Karpas-422 (cell line): ENCODE data around the gene ZNRF3. TPM values are rescaled to one million over a fixed set of nuclear protein-coding genes. Genes with fewer than 3 reads are reported as not detected.

Experiments
- DNase-seq: peaks from one replicate; pipeline ENCODE4 v3.0.0-alpha.2; 2015
- H2AFZ ChIP-seq: fragments of 200-600 bp; sonication (generic); 2 replicates; pipeline ENCODE4 v1.6.1; 2014; ENCODE audit warnings: antibody characterized with exemption, low read length, mixed read lengths
- H3K27ac ChIP-seq: fragments of 200-600 bp; sonication (generic); 2 replicates; pipeline ENCODE4 v1.5.1; 2014; ENCODE audit warnings: mild to moderate bottlenecking, low read length, moderate library complexity
- H3K27me3 ChIP-seq: fragments of 200-600 bp; sonication (generic); 2 replicates; pipeline ENCODE4 v1.6.1; 2014; ENCODE audit warnings: low read length, mixed read lengths
- H3K36me3 ChIP-seq: fragments of 200-600 bp; sonication (generic); 2 replicates; pipeline ENCODE4 v1.6.1; 2014; ENCODE audit warnings: low read length, mixed read lengths; ENCODE audit not compliant: insufficient read depth
- H3K4me1 ChIP-seq: fragments of 200-600 bp; sonication (generic); 2 replicates; pipeline ENCODE4 v1.6.1; 2014; ENCODE audit warnings: mild to moderate bottlenecking, low read length, mixed read lengths
- H3K4me2 ChIP-seq: fragments of 200-600 bp; sonication (generic); 2 replicates; pipeline ENCODE4 v1.6.1; 2014; ENCODE audit warnings: low read length, low read depth, mild to moderate bottlenecking; ENCODE audit not compliant: poor library complexity, severe bottlenecking
- H3K4me3 ChIP-seq: fragments of 200-600 bp; sonication (generic); 2 replicates; pipeline ENCODE4 v1.5.1; 2014; ENCODE audit warnings: mild to moderate bottlenecking, antibody characterized with exemption, low read length, mixed read lengths
- H3K79me2 ChIP-seq: fragments of 200-600 bp; sonication (generic); 2 replicates; pipeline ENCODE4 v1.6.1; 2014; ENCODE audit warnings: mild to moderate bottlenecking, low read length, mixed read lengths
- H3K9ac ChIP-seq: fragments of 200-600 bp; sonication (generic); 2 replicates; pipeline ENCODE4 v1.6.0; 2014; ENCODE audit warnings: low read length
- H3K9me2 ChIP-seq: fragments of 200-600 bp; sonication (generic), shearing (Covaris generic); replicated peaks from 2 replicates; pipeline ENCODE4 v1.6.0; 2014; ENCODE audit warnings: mild to moderate bottlenecking, low read length, moderate library complexity; ENCODE audit not compliant: insufficient read depth
- H3K9me3 ChIP-seq: fragments of 300-700, 200-600 bp; sonication (generic); 2 replicates; pipeline ENCODE4 v1.6.1; 2014; ENCODE audit warnings: low read length, mixed read lengths
- H4K20me1 ChIP-seq: fragments of 200-600 bp; sonication (generic); 2 replicates; pipeline ENCODE4 v1.6.1; 2014; ENCODE audit warnings: mild to moderate bottlenecking, antibody characterized with exemption, low read length, low read depth; ENCODE audit not compliant: insufficient read depth
- total RNA-seq: library from RNA; depleted of rRNA; stranded (reverse); fragments of >200 nt; shearing (Covaris generic); gene quantifications from 2 replicates; pipeline ENCODE4 v1.2.3, GENCODE V29; 2014; ENCODE audit warnings: low replicate concordance

ZNRF3 gene
- total RNA-seq, 1 experiment from 2014 or later = 0.19 TPM

- DNase-seq = no peak
- H3K4me2 ChIP-seq = no peak overlapping the region
- no peaks in the 10 kb centered on the region for H3K79me2 ChIP-seq
- H4K20me1 ChIP-seq = no peaks in the 10 kb centered on the region
- no peak overlapping the region for H3K9ac ChIP-seq
- H3K9me2 ChIP-seq = no peaks in the 10 kb centered on the region
- no peaks in the 10 kb centered on the region for H3K27me3 ChIP-seq
- no peaks in the 10 kb centered on the region for H3K36me3 ChIP-seq
- H3K9me3 ChIP-seq = no peaks in the 10 kb centered on the region
- H3K4me3 ChIP-seq = no peak overlapping the region
- no peak overlapping the region for H2AFZ ChIP-seq
- no peak overlapping the region for H3K27ac ChIP-seq
- H3K4me1 ChIP-seq = no peaks in the 10 kb centered on the region
These were observed 95.8 kb downstream of the ZNRF3 start for GRCh38 chr22:28978863-28979796.

- H3K79me2 ChIP-seq = no peaks in the 10 kb centered on the region
- no peak overlapping the region for H3K4me3 ChIP-seq
- H4K20me1 ChIP-seq = no peaks in the 10 kb centered on the region
- no peaks in the 10 kb centered on the region for H3K9me2 ChIP-seq
- H3K27me3 ChIP-seq = no peaks in the 10 kb centered on the region
- H3K4me2 ChIP-seq = no peak overlapping the region
- DNase-seq = no peak
- H3K27ac ChIP-seq = no peak overlapping the region
- no peak overlapping the region for H2AFZ ChIP-seq
- no peaks in the 10 kb centered on the region for H3K9me3 ChIP-seq
- no peaks in the 10 kb centered on the region for H3K4me1 ChIP-seq
- no peak overlapping the region for H3K9ac ChIP-seq
- H3K36me3 ChIP-seq = no peaks in the 10 kb centered on the region
These were observed 97.0 kb downstream of the ZNRF3 start for GRCh38 chr22:28980326-28980725.

DNA sequence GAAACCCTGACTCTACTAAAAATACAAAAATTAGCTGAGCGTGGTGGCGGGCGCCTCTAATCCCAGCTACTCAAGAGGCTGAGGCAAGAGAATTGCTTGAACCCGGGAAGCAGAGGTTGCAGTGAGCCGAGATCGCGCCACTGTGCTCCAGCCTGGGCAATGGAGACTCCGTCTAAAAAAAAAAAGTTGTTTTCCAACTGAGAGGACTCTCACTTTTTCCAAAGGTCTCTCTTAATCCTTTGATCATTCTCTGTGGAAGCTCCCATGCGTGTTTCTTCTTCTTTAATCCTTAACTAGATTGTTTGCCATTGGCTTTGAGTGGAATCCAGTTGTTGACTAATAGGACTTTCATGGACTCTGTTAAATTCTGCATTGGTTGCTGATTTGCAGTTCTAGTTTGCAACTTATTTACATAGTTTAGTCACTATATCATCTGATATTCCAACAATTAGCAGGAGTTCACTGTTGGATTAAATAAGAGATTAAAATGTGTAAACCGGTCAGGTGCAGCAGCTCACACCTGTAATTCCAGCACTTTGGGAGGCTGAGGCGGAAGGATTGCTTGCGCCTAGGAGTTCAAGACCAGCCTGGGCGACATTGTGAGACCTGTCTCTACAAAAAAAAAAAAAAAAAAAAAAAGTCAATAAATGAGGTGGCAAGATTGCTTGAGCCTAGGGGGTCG is 98.6 kb downstream of the ZNRF3 start:
- Histone ChIP-seq H4K20me1 (no peaks in the 10 kb centered on the region), H3K4me1 (no peaks in the 10 kb centered on the region), H3K36me3 (no peaks in the 10 kb centered on the region), H2AFZ (no peak overlapping the region), H3K9me2 (no peaks in the 10 kb centered on the region), H3K27ac (no peak overlapping the region), H3K79me2 (no peaks in the 10 kb centered on the region), H3K4me2 (no peak overlapping the region), H3K9me3 (no peaks in the 10 kb centered on the region), H3K27me3 (no peaks in the 10 kb centered on the region), H3K4me3 (no peak overlapping the region), H3K9ac (no peak overlapping the region)
- DNase-seq = no peak

DNA sequence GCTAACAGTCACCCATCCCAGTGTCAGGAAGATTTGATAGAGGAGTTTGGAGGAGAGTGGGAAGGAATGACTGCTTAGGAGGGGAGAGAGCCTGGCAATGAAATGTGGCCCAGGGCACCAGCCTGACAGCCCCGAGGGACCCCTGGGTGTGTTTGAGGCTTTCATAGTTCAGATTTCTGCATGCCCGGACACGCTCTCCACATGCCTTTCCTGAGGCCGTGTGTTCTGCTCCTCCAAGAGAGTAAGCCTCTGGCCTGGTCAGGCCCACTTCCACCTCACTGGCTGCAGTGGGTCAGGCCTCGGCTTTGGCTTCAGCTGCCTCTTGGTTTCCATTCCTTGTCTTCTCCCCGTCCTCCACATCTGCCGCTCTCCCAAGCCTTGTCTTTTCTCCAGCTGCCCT is 99.8 kb downstream of the ZNRF3 start:
- no peaks in the 10 kb centered on the region for H4K20me1 ChIP-seq
- no peaks in the 10 kb centered on the region for H3K79me2 ChIP-seq
- no peak overlapping the region for H3K9ac ChIP-seq
- DNase-seq = no peak
- H3K4me3 ChIP-seq = no peak overlapping the region
- H2AFZ ChIP-seq = no peak overlapping the region
- no peaks in the 10 kb centered on the region for H3K27me3 ChIP-seq
- H3K4me2 ChIP-seq = no peak overlapping the region
- H3K4me1 ChIP-seq = no peaks in the 10 kb centered on the region
- H3K9me2 ChIP-seq = no peaks in the 10 kb centered on the region
- H3K9me3 ChIP-seq = no peaks in the 10 kb centered on the region
- H3K27ac ChIP-seq = no peak overlapping the region
- H3K36me3 ChIP-seq = no peaks in the 10 kb centered on the region

DNA sequence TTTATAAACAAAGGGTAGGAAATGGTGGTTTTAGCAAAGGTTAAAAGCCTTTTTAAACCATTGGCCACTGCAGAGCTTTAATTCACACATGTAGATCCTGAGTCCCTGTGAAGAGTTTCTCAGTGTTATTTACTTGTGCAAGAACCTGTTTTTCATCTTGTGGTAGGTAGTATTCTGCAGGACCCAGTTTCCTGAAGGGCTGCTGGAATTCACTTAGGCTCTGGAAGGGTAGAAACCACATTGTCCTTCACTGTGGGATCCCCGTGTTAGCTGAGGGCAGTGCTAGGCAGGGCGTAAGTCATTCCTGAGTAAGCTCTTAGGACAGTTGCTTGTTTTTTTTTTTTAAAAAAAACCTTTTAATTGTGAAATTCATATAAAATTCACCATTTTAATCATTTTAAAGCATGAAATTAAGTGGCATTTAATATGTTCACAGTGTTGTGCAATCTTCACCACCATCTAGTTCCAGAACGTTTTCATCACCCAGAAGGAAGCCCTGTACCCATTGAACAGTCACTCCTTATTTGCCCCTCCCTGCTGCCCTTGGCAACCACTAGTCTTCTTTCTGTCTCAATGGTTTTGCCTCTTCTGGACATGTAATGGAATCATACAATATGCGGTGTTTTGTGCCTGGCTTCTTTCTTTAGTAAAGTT is 100.5 kb downstream of the ZNRF3 start:
- Histone ChIP-seq H3K9me3 (no peaks in the 10 kb centered on the region), H3K9me2 (no peaks in the 10 kb centered on the region), H3K36me3 (no peaks in the 10 kb centered on the region), H3K27ac (no peak overlapping the region), H3K4me1 (no peaks in the 10 kb centered on the region), H2AFZ (no peak overlapping the region), H4K20me1 (no peaks in the 10 kb centered on the region), H3K4me3 (no peak overlapping the region), H3K9ac (no peak overlapping the region), H3K27me3 (no peaks in the 10 kb centered on the region), H3K79me2 (no peaks in the 10 kb centered on the region), H3K4me2 (no peak overlapping the region)
- DNase-seq = no peak

DNA sequence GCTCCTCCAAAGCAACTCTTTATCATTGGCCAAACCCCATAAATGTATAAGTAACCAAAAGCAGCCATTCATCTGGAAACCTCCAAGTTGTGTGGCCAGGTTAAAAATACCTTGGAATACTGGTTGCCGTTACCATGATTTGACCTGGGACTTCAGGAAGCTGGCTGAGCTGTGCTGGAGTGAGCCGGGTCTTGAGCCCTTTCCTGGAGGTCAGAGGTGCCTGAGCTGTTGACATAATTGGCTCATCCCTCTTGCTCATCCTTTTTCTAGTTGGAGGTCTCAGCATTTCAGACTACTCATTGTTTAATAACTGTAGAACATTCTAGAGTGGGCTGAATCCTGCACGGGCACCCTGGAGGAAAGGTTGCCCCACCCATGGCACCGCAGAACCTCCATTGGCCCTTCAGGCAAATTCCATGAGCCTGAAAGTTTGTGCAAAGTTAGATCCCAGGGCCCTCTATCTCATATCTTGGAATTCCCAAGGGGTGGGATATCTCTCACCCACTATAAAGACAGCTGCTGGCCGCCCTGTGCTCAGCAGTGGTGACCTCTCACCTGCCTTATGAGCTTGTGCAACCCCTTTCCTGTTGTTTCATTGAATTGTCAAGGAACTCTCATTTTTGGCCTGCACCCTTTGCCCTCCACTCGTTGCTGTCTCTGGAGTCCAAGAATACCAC is 101.2 kb downstream of the ZNRF3 start:
- H3K9me2 ChIP-seq = no peaks in the 10 kb centered on the region
- no peak overlapping the region for H3K4me3 ChIP-seq
- no peak overlapping the region for H3K4me2 ChIP-seq
- H2AFZ ChIP-seq = no peak overlapping the region
- H3K4me1 ChIP-seq = no peaks in the 10 kb centered on the region
- H3K36me3 ChIP-seq = no peaks in the 10 kb centered on the region
- no peak overlapping the region for H3K9ac ChIP-seq
- no peaks in the 10 kb centered on the region for H3K79me2 ChIP-seq
- no peaks in the 10 kb centered on the region for H3K9me3 ChIP-seq
- DNase-seq = no peak
- H3K27ac ChIP-seq = no peak overlapping the region
- no peaks in the 10 kb centered on the region for H3K27me3 ChIP-seq
- no peaks in the 10 kb centered on the region for H4K20me1 ChIP-seq

GRCh38 chr22:28985581-28986290 is 102.4 kb downstream of the ZNRF3 start:
- Histone ChIP-seq H3K9me3 (no peaks in the 10 kb centered on the region), H3K9me2 (no peaks in the 10 kb centered on the region), H4K20me1 (no peaks in the 10 kb centered on the region), H3K79me2 (no peaks in the 10 kb centered on the region), H3K4me2 (no peak overlapping the region), H3K4me1 (no peaks in the 10 kb centered on the region), H3K36me3 (no peaks in the 10 kb centered on the region), H3K27me3 (no peaks in the 10 kb centered on the region), H2AFZ (no peak overlapping the region), H3K4me3 (no peak overlapping the region), H3K27ac (no peak overlapping the region), H3K9ac (no peak overlapping the region)
- no peak for DNase-seq
